ENCODE measurements around the gene OR5K3.

OR5K3 gene, protein sequence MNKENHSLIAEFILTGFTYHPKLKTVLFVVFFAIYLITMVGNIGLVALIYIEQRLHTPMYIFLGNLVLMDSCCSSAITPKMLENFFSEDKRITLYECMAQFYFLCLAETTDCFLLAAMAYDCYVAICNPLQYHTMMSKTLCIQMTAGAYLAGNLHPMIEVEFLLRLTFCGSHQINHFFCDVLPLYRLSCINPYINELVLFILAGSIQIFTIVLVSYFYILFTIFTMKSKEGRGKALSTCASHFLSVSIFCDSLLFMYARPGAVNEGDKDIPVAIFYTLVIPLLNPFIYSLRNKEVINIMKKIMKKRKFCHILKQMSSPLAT

DNA sequence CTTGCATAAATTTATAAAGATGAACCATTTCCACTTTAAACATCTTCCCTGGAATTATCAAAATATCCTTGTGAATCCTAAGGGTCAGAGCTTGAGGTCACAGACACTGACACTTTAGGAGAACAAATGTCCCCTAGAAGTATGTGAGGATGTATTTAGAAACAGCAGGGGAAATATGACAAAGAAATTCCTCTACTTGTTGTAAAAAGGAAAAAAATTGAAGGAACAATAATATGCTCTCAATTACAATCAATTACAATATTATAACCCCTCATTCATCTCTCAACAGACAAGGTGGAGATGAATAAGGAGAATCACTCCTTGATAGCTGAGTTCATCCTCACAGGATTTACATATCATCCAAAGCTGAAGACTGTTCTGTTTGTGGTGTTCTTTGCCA is at the start of gene OR5K3:
TSS of gene OR5K3 (plus strand) at position 301 of the 400 bp plus-strand sequence. CDS start at position 301, 0 bp downstream.
- no peak for TF ChIP-seq ZNF274 (IDR thresholded peaks at IDR 0.05; ENCODE audit: low read depth, low read length)
- no peak within 1 kb of the TSS for H3K4me3 ChIP-seq (ENCODE audit: low read length)

DNA sequence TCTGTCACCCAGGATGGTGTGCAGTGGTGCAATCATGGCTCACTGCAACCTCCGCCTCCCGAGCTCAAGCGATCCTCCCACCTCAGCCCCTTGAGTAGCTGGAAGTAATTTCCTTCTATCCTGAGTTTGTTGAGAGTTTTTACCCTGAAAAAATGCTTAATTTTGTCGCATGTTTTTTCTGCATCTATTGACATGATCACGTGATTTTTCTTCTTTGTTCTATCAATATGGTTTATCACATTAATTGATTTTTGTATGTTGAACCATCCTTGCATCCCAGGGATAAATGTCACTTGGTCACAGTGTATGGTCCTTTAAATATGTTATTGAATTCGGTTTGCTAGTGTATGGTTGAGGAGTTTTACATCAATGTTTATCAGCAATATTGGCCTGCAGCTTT is 48.7 kb upstream of the OR5K3 start:
- no peak for TF ChIP-seq ZNF274 (IDR thresholded peaks at IDR 0.05; ENCODE audit: low read depth, low read length)
- H3K4me3 ChIP-seq (ENCODE audit: low read length) = no peak overlapping the region

DNA sequence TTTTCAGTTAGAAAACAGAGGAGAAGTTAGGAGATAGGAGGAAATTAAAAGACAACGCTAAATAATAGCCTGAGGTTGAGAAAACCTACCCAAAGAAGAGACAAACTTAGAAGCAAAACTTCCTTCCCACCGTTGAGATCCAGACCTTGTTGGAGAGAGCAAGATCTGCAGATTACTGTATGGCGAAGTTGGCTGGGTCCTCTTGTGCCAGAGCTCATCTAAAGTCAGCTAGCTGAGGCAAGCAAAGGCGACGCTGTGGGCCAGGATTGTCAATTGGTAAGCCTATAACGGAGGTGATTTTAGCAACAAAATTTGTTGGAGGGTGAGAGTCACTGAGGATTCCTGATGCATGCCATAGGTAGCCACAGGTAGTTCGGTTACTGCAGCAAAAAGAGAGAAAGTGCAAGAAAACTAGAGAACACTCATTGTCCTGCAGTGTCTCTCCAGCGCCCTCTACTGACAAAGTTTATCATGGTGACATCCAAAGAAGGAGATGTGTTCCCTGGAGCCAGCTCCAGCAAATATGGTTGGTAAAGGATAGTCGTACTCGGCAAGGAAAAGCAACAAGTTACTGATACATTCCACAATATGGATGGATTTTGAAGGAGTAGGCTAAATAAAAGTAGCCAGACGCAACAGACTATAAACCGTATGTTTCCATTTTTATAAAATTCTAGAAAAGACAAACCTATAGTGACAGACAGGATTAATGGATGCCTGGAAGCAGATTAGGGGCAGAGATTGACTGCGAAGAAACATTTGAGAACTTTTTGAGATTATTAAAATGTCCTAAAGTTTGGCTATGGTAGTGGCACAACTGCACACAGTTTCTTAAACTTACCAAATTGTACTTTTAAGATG is 46.6 kb upstream of the OR5K3 start:
- no peak for TF ChIP-seq ZNF274 (IDR thresholded peaks at IDR 0.05; ENCODE audit: low read depth, low read length)
- H3K4me3 ChIP-seq (ENCODE audit: low read length) = no peak overlapping the region

DNA sequence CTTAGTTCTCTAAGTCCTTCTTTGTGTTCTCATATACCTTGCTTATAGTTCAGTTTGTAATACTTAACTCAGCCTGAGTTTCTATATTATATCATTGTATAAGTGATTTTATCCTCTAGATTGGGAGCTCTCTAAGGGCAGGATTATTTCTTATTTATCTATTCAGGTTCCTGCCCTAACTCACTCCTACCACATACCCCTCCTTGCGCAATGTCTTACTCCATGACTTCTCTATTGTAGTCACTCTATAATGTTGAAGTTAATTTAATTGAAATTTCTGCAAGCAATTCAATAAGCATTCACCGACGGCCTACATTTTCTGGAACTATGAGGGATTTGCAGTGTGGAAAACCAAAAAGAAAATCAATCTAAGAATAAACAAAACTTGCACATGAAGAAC is 40.4 kb upstream of the OR5K3 start:
- TF ChIP-seq ZNF274 (IDR thresholded peaks at IDR 0.05; ENCODE audit: low read depth, low read length) = no peak
- H3K4me3 ChIP-seq (ENCODE audit: low read length) = no peak overlapping the region

DNA sequence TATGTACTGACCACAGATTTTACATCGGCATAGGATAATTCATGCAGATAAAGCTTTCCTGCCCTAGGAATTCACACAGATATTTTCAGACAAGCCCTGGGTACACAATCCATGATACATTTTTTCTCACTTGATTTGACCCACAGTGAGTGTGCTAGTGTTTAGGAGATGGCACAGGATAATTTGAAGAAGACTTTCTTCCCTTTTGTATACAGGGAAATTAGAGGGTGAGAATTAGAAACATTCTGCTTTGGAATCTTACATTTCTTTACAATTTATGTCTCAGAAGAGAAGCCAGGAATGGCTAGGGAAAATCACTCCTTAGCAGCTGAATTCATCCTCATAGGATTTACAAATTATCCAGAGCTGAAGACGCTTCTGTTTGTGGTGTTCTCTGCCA is 36.9 kb upstream of the OR5K3 start, which contains the start of gene OR5K4:
TSS of gene OR5K4 (plus strand) at position 301 of the 400 bp plus-strand sequence. CDS start at position 301, 0 bp downstream.
- no peak within 1 kb of the TSS for H3K4me3 ChIP-seq (ENCODE audit: low read length)
- no peak for TF ChIP-seq ZNF274 (IDR thresholded peaks at IDR 0.05; ENCODE audit: low read depth, low read length)

DNA sequence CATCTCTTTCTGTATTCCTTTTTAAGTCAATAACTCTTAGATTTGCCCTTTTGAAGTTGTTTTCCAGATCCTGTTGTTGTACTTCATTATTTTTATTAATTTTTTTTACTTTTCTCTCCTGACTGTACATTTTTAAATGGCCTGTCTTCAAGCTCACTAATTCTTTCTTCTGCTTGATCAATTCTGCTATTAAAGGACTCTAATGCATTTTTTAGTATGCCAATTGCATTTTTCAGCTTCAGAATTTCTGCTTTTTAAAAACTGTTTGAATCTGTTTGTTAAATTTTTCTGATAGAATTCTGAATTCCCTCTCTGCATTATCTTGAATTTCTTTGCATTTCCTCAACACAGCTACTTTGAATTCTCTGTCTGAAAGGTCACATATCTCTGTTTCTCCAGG is 31.2 kb upstream of the OR5K3 start:
- no peak overlapping the region for H3K4me3 ChIP-seq (ENCODE audit: low read length)
- TF ChIP-seq ZNF274 (IDR thresholded peaks at IDR 0.05; ENCODE audit: low read depth, low read length) = no peak

DNA sequence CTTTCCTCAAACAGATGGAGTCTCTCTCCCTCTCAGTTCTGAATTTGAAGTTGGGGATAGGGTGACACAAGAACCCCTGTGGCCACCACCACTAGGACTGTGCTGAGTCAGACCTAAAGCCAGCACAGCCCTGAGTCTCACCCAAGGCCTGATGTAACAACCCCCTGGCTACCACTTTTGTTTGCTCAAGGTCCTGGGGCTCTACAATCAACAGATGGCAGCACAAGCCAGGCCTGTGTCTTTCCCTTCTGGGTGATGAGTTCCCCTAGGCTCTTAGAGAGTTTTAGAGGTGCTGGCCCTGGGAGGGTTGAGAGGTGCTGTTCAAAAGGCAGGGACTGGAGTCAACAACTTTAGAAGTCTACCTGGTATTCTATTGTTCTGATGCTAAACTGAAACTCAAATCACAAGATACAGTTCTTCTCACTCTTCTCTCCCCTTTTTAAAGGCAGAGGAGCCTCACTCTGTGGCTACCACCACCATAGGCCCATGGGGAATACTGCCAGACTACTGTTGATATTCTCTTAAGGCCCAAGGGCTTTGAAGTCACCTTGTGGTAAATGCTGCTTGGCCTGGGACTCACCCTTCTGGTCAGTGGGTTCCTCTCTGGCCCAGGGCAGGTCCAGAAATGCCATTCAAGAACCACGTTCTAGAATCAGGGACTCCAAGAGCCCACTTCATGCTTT is 30.3 kb upstream of the OR5K3 start:
- no peak overlapping the region for H3K4me3 ChIP-seq (ENCODE audit: low read length)
- TF ChIP-seq ZNF274 (IDR thresholded peaks at IDR 0.05; ENCODE audit: low read depth, low read length) = no peak

DNA sequence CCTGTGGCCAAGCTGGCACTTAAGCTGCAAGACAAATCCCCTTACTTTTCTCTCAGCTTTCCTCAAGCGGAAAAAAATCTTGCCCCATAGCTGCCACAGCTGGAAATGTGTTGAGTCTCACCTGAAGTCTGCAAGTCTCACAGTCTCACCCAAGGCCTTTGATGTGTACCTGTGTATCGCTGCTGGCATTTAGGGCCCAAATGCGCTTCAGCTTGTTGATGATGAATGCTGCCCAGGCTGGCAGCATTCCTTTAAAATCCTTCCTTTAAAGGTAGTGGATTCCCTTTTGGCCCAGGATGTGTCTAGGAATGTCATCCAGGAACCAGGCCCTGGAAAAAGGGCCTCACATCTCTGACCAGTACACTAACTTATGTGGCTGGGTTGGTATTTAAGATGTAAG is 29.8 kb upstream of the OR5K3 start:
- TF ChIP-seq ZNF274 (IDR thresholded peaks at IDR 0.05; ENCODE audit: low read depth, low read length) = no peak
- H3K4me3 ChIP-seq (ENCODE audit: low read length) = no peak overlapping the region

DNA sequence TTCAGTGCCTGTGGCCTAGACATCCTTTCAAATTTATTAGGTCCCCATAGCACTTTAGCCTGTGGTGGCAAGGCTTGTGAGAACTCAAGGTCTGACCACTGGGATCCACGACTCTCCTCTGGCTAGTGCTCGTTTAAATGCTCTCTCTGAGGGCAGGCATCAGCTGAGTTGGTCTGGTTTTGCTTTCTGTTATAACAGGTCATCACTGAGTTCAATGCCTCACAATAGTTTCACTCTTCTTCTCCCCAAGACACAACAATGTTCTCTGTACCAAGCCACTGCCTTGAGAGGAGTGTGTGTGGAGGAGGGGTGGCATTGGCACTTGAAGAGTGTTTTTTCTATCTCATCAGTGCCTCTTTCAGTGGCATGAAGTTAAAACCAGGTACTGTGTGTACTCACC is 29.2 kb upstream of the OR5K3 start:
- no peak for TF ChIP-seq ZNF274 (IDR thresholded peaks at IDR 0.05; ENCODE audit: low read depth, low read length)
- no peak overlapping the region for H3K4me3 ChIP-seq (ENCODE audit: low read length)

DNA sequence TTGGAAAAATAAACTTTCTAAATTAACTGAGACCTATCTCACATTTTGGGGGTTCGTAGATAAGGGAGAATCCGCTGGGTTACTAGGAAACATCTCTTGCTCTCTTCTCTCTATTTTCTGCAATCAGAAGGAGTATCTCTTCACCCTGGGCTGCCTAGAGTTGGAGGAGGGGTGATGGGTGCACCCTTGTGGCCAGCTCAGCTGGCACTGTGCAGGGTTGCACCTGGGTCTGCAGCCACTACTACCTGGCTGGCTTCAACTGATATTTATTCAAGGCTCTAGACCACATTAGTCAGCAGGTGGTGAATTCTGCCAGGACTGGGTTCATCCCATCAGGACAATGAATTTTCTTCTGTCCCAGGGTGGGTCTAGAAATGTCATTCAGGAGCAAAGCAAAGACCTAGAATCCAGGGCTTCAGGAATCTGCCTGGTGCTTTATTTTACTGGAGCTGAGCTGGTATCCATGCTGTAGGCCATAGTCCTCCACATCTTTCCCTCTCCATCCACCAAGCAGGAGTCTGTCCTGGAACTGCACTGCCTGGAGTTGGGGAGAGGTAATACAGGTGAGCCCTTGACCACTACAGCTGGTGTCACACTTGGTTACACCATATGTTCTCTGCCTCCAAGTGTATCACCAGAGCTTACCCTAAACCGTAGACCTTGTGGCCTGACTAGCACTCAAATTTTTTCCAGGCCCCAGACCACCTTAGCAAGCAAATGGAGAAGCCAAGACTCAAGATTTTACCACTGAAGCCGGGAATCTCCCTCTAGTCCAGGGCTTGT is 22.8 kb upstream of the OR5K3 start:
- no peak for TF ChIP-seq ZNF274 (IDR thresholded peaks at IDR 0.05; ENCODE audit: low read depth, low read length)
- H3K4me3 ChIP-seq (ENCODE audit: low read length) = no peak overlapping the region

DNA sequence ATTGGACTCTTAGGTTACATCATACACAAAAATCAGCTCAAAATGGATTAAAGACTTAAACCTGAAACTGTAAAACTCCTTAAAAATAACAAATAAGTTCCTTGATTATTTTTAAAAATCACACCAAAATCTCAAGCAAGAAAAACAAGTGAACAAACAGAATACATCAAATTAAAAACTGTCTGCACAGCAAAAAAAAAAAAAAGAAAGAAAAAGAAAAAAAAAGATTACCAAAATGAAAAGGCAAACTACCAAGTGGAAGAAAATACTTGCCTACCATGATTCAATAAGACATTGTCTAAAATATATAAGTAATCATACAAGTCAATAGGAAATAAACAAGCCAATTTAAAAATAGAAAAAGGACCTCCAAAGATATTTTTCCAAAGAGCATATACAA is 19.3 kb upstream of the OR5K3 start:
- TF ChIP-seq ZNF274 (IDR thresholded peaks at IDR 0.05; ENCODE audit: low read depth, low read length) = no peak
- no peak overlapping the region for H3K4me3 ChIP-seq (ENCODE audit: low read length)

DNA sequence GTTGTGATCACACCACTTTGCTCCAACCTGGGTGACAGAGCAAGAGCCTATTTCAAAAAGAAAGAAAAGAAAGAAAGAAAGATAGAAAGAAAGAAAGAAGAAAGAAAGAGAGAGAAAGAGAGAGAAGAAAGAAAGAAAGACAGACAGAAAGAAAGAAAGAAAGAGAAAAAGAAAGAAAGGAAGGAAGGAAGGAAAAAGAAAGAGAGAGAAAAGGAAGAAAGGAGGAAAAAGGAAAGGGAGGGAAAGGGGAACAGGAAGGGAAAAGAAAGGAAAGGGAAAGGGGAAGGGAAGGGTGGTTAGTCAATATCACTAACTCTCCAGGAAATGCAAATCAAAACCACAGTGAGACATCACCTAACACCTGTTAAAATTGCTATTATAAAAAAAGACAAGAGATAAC is 18.6 kb upstream of the OR5K3 start:
- TF ChIP-seq ZNF274 (IDR thresholded peaks at IDR 0.05; ENCODE audit: low read depth, low read length) = no peak
- no peak overlapping the region for H3K4me3 ChIP-seq (ENCODE audit: low read length)

DNA sequence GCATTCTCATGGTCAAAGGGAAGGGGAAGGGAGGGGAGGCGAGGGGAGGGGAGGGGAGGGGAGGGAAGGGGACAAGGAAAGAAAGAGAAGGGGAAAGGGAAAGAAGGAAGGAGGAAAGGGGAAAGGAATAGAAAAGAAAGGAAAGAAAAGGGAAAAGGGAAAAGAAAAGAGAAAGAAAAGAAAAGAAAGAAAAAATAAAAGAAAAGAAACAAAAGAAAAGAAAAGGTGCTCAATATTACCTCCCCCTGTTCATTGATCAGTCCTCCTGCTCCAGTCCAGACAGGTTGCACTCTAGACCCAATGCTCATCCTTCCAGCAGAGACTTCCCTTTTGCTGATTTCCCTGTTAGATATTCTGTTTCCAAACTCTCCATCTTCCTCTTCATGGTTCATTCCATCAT is 18.0 kb upstream of the OR5K3 start:
- no peak overlapping the region for H3K4me3 ChIP-seq (ENCODE audit: low read length)
- TF ChIP-seq ZNF274 (IDR thresholded peaks at IDR 0.05; ENCODE audit: low read depth, low read length) = no peak

DNA sequence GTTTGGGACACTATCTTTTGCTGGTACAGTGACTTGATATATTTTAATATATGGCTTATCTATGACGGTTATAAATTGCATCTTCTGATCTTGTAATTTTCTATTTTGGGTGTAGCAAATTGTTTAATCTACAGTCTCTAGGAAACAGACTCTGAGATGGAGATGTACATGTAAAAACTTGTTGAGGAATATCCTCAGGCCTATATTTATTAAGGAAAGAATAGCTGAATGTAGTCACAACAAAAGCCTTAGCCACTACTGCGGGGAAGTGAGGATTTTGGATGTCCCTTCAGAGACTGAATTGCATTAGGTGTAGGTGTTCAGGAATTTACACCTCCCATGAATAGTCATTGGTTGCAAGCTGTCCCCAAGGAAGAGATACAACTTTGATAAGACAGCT is 13.8 kb upstream of the OR5K3 start:
- TF ChIP-seq ZNF274 (IDR thresholded peaks at IDR 0.05; ENCODE audit: low read depth, low read length) = no peak
- no peak overlapping the region for H3K4me3 ChIP-seq (ENCODE audit: low read length)

All from GM08714 (cell line).